DMS 273 (cell line): ENCODE measurements around the gene FAM174B.

ENCODE experiments used
- DNase-seq: peaks from one replicate; lab custom pipeline; 2025; ENCODE audit not compliant: unreplicated experiment; lab: John Stamatoyannopoulos, UW

Gene FAM174B

GRCh38 chr15:92574566-92574965 is 81.0 kb downstream of the FAM174B start:
- DNase-seq, result no peak

- DNase-seq, result no peak
These were observed 81.4 kb downstream of the FAM174B start for GRCh38 chr15:92574161-92574560.

- no peak for DNase-seq
These were observed 83.8 kb downstream of the FAM174B start for GRCh38 chr15:92571824-92572223.

GRCh38 chr15:92570391-92570790 is 85.2 kb downstream of the FAM174B start:
- peak; percentile 9 for DNase-seq

GRCh38 chr15:92569778-92570177 is 85.8 kb downstream of the FAM174B start:
- no peak for DNase-seq
